Body of pancreas (tissue), 4 donors: ENCODE measurements around the gene MAD1L1.

Experiments used
- CTCF ChIP-seq, 7 experiments: fragments of 450-650 bp in 4 of 7; fragments of 200-600 bp in 3 of 7; sonication (generic) in 3 of 7; IDR thresholded peaks; one replicate each; pipeline ENCODE4 v1.5.1; 2016 to 2019; ENCODE audit warnings: antibody characterized with exemption in 7 of 7
- POLR2A ChIP-seq, 3 donors: fragments of 450-650 bp; IDR thresholded peaks; one replicate each; pipeline ENCODE4 v1.6.1; 2016; ENCODE audit warnings: antibody characterized with exemption in 3 of 3, mild to moderate bottlenecking in 2 of 3

- no peak for TF ChIP-seq CTCF (IDR thresholded peaks at IDR 0.05)
- TF ChIP-seq POLR2A (IDR thresholded peaks at IDR 0.05): no peak
These were observed 153.8 kb downstream of the MAD1L1 start for GRCh38 chr7:2078899-2079298.
